WTC11 (cell line): ENCODE data around the gene COL27A1. TPM values are rescaled to one million over a fixed set of nuclear protein-coding genes. Genes with fewer than 3 reads are reported as not detected.

Experiments
- ATAC-seq: fragments of 200-7000 bp; cut with Tn5 transposase; 2 replicates; pipeline ENCODE4 v1.10.0; 2021; ENCODE audit warnings: mild to moderate bottlenecking, moderate library complexity
- CTCF ChIA-PET: fragments of 300-600 bp; sonication (Branson Sonifier 250); formaldehyde crosslinking; loops from one replicate; lab custom pipeline; 2021; ENCODE audit warnings: antibody characterized with exemption; lab: Charles Lee
- POLR2A ChIA-PET: fragments of 350-600 bp; sonication (Branson Sonifier 250); formaldehyde crosslinking; loops from one replicate; lab custom pipeline; 2021; ENCODE audit warnings: antibody characterized with exemption; lab: Charles Lee
- DNase-seq: peaks from one replicate; pipeline ENCODE4 v3.0.0; 2021; ENCODE audit warnings: low spot score
- H3K27ac Mint-ChIP-seq: 2 replicates; pipeline ENCODE4 v1.8.0; 2021; ENCODE audit warnings: mixed read lengths
- H3K27me3 Mint-ChIP-seq: 2 replicates; pipeline ENCODE4 v1.8.0; 2021; ENCODE audit warnings: low read depth, mild to moderate bottlenecking, moderate library complexity, mixed read lengths
- H3K36me3 Mint-ChIP-seq: 2 replicates; pipeline ENCODE4 v1.8.0; 2021; ENCODE audit warnings: mixed read lengths
- H3K4me1 Mint-ChIP-seq: 2 replicates; pipeline ENCODE4 v1.8.0; 2022; ENCODE audit warnings: mixed read lengths
- H3K4me3 Mint-ChIP-seq: 2 replicates; pipeline ENCODE4 v1.8.0; 2021; ENCODE audit warnings: mild to moderate bottlenecking, moderate library complexity, mixed read lengths
- H3K9me3 Mint-ChIP-seq: 2 replicates; pipeline ENCODE4 v1.8.0; 2021; ENCODE audit warnings: mixed read lengths
- CREM ChIP-seq: sonication (generic); formaldehyde crosslinking; IDR thresholded peaks from 2 replicates; pipeline ENCODE4 v1.8.1; 2022; ENCODE audit warnings: mild to moderate bottlenecking, missing genetic modification reagents, moderate library complexity
- ELF4 ChIP-seq: sonication (generic); formaldehyde crosslinking; IDR thresholded peaks from 2 replicates; pipeline ENCODE4 v1.8.1; 2022; ENCODE audit warnings: low read depth, mild to moderate bottlenecking, moderate library complexity, missing genetic modification reagents
- MYBL2 ChIP-seq: sonication (generic); formaldehyde crosslinking; IDR thresholded peaks from 2 replicates; pipeline ENCODE4 v1.8.1; 2023; ENCODE audit warnings: mild to moderate bottlenecking, moderate library complexity, missing genetic modification reagents
- NFE2L1 ChIP-seq: sonication (generic); formaldehyde crosslinking; IDR thresholded peaks from 2 replicates; pipeline ENCODE4 v1.8.1; 2023; ENCODE audit warnings: missing genetic modification reagents
- RELA ChIP-seq: sonication (generic); formaldehyde crosslinking; IDR thresholded peaks from 2 replicates; pipeline ENCODE4 v1.8.1; 2022; ENCODE audit warnings: missing genetic modification reagents, mild to moderate bottlenecking, borderline replicate concordance
- RORB ChIP-seq: fragments of 250-450 bp; sonication (Bioruptor Pico); IDR thresholded peaks from 2 replicates; pipeline ENCODE4 v1.9.0; 2021; ENCODE audit warnings: mild to moderate bottlenecking
- SMAD4 ChIP-seq: sonication (generic); formaldehyde crosslinking; IDR thresholded peaks from 2 replicates; pipeline ENCODE4 v1.8.0; 2022; ENCODE audit warnings: mild to moderate bottlenecking, missing genetic modification reagents
- TEAD4 ChIP-seq: sonication (generic); formaldehyde crosslinking; IDR thresholded peaks from 2 replicates; pipeline ENCODE4 v1.8.0; 2022; ENCODE audit warnings: mild to moderate bottlenecking, missing genetic modification reagents
- USF2 ChIP-seq: sonication (generic); formaldehyde crosslinking; IDR thresholded peaks from 2 replicates; pipeline ENCODE4 v1.8.1; 2023; ENCODE audit warnings: mild to moderate bottlenecking, missing genetic modification reagents, moderate library complexity
- ZNF121 ChIP-seq: sonication (generic); formaldehyde crosslinking; IDR thresholded peaks from 2 replicates; pipeline ENCODE4 v1.8.0; 2023; ENCODE audit warnings: missing genetic modification reagents
- ZNF396 ChIP-seq: fragments of 250-450 bp; sonication (Bioruptor Pico); IDR thresholded peaks from 2 replicates; pipeline ENCODE4 v1.8.0; 2021; ENCODE audit warnings: mild to moderate bottlenecking, moderate library complexity, borderline replicate concordance
- ZNF416 ChIP-seq: fragments of 250-450 bp; sonication (Bioruptor Pico); IDR thresholded peaks from 2 replicates; pipeline ENCODE4 v1.9.0; 2021; ENCODE audit warnings: mild to moderate bottlenecking, inconsistent platforms
- ZNF671 ChIP-seq: fragments of 250-450 bp; sonication (Bioruptor Pico); IDR thresholded peaks from 2 replicates; pipeline ENCODE4 v1.8.0; 2021; ENCODE audit warnings: mild to moderate bottlenecking
- ZSCAN18 ChIP-seq: fragments of 250-450 bp; sonication (Bioruptor Pico); IDR thresholded peaks from 2 replicates; pipeline ENCODE4 v2.1.2; 2022; ENCODE audit warnings: mild to moderate bottlenecking, moderate library complexity
- total RNA-seq: library from RNA; stranded (reverse); gene quantifications from 3 replicates; pipeline ENCODE4 v1.2.3, GENCODE V29; 2021
- TF ChIP-seq, protein P1 (sequence below): sonication (generic); formaldehyde crosslinking; IDR thresholded peaks from 2 replicates; pipeline ENCODE4 v1.8.0; 2023; ENCODE audit warnings: missing genetic modification reagents, mild to moderate bottlenecking, borderline replicate concordance
- TF ChIP-seq, protein P2 (sequence below): sonication (generic); formaldehyde crosslinking; IDR thresholded peaks from 2 replicates; pipeline ENCODE4 v1.8.0; 2023; ENCODE audit warnings: missing genetic modification reagents
- TF ChIP-seq, protein P3 (sequence below): fragments of 200-600 bp; IDR thresholded peaks from 2 replicates; pipeline ENCODE4 v1.8.0; 2022; ENCODE audit warnings: antibody characterized with exemption
- TF ChIP-seq, protein P4 (sequence below): sonication (generic); formaldehyde crosslinking; IDR thresholded peaks from 2 replicates; pipeline ENCODE4 v1.8.1; 2022; ENCODE audit warnings: mild to moderate bottlenecking, moderate library complexity, missing genetic modification reagents
- TF ChIP-seq, protein P5 (sequence below): fragments of 250-450 bp; sonication (Bioruptor Pico); IDR thresholded peaks from 2 replicates; pipeline ENCODE4 v1.9.0; 2021; ENCODE audit warnings: mild to moderate bottlenecking, borderline replicate concordance

COL27A1 gene
- total RNA-seq, 1 experiment from 2014 or later: 47.5 TPM

- Mint-ChIP-seq H3K4me3 (no peak overlapping the region), H3K9me3 (no peaks in the 10 kb centered on the region), H3K27ac (no peak overlapping the region), H3K36me3 (no peaks in the 10 kb centered on the region), H3K27me3 (peaks cover 63% of the 10 kb centered on the region), H3K4me1 (peaks cover 17% of the 10 kb centered on the region)
- TF ChIP-seq ELF4 (no peak), ZSCAN18 (CRISPR knock-in tag) (no peak), USF2 (no peak), ZNF396 (no peak), MYBL2 (CRISPR knock-in tag) (no peak), SMAD4 (CRISPR knock-in tag) (no peak), ZNF416 (CRISPR knock-in tag) (no peak)
- TF ChIP-seq, protein P1, sequence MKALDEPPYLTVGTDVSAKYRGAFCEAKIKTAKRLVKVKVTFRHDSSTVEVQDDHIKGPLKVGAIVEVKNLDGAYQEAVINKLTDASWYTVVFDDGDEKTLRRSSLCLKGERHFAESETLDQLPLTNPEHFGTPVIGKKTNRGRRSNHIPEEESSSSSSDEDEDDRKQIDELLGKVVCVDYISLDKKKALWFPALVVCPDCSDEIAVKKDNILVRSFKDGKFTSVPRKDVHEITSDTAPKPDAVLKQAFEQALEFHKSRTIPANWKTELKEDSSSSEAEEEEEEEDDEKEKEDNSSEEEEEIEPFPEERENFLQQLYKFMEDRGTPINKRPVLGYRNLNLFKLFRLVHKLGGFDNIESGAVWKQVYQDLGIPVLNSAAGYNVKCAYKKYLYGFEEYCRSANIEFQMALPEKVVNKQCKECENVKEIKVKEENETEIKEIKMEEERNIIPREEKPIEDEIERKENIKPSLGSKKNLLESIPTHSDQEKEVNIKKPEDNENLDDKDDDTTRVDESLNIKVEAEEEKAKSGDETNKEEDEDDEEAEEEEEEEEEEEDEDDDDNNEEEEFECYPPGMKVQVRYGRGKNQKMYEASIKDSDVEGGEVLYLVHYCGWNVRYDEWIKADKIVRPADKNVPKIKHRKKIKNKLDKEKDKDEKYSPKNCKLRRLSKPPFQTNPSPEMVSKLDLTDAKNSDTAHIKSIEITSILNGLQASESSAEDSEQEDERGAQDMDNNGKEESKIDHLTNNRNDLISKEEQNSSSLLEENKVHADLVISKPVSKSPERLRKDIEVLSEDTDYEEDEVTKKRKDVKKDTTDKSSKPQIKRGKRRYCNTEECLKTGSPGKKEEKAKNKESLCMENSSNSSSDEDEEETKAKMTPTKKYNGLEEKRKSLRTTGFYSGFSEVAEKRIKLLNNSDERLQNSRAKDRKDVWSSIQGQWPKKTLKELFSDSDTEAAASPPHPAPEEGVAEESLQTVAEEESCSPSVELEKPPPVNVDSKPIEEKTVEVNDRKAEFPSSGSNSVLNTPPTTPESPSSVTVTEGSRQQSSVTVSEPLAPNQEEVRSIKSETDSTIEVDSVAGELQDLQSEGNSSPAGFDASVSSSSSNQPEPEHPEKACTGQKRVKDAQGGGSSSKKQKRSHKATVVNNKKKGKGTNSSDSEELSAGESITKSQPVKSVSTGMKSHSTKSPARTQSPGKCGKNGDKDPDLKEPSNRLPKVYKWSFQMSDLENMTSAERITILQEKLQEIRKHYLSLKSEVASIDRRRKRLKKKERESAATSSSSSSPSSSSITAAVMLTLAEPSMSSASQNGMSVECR: no peak
- no peak for ATAC-seq
- ChIA-PET CTCF (interaction anchor here (1.2 to 6.0 kb wide), 3 partner anchors 42 to 141 kb away, joined by 4 to 140 read pairs (median 4); no protein-coding TSS in a partner anchor), POLR2A (no interaction called here)
- DNase-seq: no peak
These were observed 5.5 kb upstream of the COL27A1 start for GRCh38 chr9:114149765-114150340.

GRCh38 chr9:114150608-114151007 is 4.7 kb upstream of the COL27A1 start:
- CTCF ChIA-PET: interaction anchor here (0.7 to 6.0 kb wide), 4 partner anchors 42 to 140 kb away, joined by 3 to 140 read pairs (median 4); no protein-coding TSS in a partner anchor
- Mint-ChIP-seq H3K27ac (no peak overlapping the region), H3K27me3 (peaks cover 63% of the 10 kb centered on the region), H3K4me1 (peaks cover 19% of the 10 kb centered on the region), H3K36me3 (no peaks in the 10 kb centered on the region), H3K4me3 (no peak overlapping the region), H3K9me3 (no peaks in the 10 kb centered on the region)
- no peak for ATAC-seq
- POLR2A ChIA-PET: no interaction called here
- no peak for DNase-seq
- TF ChIP-seq, protein P2, sequence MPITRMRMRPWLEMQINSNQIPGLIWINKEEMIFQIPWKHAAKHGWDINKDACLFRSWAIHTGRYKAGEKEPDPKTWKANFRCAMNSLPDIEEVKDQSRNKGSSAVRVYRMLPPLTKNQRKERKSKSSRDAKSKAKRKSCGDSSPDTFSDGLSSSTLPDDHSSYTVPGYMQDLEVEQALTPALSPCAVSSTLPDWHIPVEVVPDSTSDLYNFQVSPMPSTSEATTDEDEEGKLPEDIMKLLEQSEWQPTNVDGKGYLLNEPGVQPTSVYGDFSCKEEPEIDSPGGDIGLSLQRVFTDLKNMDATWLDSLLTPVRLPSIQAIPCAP: no peak
- TF ChIP-seq SMAD4 (CRISPR knock-in tag): no peak
- TF ChIP-seq TEAD4 (CRISPR knock-in tag): no peak
- TF ChIP-seq NFE2L1 (CRISPR knock-in tag): no peak
- no peak for TF ChIP-seq ZNF121
- no peak for TF ChIP-seq RELA (CRISPR knock-in tag)
- TF ChIP-seq RORB (CRISPR knock-in tag): no peak
- TF ChIP-seq, protein P3, sequence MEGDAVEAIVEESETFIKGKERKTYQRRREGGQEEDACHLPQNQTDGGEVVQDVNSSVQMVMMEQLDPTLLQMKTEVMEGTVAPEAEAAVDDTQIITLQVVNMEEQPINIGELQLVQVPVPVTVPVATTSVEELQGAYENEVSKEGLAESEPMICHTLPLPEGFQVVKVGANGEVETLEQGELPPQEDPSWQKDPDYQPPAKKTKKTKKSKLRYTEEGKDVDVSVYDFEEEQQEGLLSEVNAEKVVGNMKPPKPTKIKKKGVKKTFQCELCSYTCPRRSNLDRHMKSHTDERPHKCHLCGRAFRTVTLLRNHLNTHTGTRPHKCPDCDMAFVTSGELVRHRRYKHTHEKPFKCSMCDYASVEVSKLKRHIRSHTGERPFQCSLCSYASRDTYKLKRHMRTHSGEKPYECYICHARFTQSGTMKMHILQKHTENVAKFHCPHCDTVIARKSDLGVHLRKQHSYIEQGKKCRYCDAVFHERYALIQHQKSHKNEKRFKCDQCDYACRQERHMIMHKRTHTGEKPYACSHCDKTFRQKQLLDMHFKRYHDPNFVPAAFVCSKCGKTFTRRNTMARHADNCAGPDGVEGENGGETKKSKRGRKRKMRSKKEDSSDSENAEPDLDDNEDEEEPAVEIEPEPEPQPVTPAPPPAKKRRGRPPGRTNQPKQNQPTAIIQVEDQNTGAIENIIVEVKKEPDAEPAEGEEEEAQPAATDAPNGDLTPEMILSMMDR: no peak
- TF ChIP-seq, protein P4, sequence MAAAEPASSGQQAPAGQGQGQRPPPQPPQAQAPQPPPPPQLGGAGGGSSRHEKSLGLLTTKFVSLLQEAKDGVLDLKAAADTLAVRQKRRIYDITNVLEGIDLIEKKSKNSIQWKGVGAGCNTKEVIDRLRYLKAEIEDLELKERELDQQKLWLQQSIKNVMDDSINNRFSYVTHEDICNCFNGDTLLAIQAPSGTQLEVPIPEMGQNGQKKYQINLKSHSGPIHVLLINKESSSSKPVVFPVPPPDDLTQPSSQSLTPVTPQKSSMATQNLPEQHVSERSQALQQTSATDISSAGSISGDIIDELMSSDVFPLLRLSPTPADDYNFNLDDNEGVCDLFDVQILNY: no peak
- no peak for TF ChIP-seq ZNF671 (CRISPR knock-in tag)
- TF ChIP-seq, protein P5, sequence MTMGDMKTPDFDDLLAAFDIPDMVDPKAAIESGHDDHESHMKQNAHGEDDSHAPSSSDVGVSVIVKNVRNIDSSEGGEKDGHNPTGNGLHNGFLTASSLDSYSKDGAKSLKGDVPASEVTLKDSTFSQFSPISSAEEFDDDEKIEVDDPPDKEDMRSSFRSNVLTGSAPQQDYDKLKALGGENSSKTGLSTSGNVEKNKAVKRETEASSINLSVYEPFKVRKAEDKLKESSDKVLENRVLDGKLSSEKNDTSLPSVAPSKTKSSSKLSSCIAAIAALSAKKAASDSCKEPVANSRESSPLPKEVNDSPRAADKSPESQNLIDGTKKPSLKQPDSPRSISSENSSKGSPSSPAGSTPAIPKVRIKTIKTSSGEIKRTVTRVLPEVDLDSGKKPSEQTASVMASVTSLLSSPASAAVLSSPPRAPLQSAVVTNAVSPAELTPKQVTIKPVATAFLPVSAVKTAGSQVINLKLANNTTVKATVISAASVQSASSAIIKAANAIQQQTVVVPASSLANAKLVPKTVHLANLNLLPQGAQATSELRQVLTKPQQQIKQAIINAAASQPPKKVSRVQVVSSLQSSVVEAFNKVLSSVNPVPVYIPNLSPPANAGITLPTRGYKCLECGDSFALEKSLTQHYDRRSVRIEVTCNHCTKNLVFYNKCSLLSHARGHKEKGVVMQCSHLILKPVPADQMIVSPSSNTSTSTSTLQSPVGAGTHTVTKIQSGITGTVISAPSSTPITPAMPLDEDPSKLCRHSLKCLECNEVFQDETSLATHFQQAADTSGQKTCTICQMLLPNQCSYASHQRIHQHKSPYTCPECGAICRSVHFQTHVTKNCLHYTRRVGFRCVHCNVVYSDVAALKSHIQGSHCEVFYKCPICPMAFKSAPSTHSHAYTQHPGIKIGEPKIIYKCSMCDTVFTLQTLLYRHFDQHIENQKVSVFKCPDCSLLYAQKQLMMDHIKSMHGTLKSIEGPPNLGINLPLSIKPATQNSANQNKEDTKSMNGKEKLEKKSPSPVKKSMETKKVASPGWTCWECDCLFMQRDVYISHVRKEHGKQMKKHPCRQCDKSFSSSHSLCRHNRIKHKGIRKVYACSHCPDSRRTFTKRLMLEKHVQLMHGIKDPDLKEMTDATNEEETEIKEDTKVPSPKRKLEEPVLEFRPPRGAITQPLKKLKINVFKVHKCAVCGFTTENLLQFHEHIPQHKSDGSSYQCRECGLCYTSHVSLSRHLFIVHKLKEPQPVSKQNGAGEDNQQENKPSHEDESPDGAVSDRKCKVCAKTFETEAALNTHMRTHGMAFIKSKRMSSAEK (CRISPR knock-in tag): no peak
- TF ChIP-seq ZSCAN18 (CRISPR knock-in tag): no peak
- TF ChIP-seq CREM: no peak
